Measurements from ENCODE around the gene BRD4. TPM values are rescaled to one million over a fixed set of nuclear protein-coding genes. Genes with fewer than 3 reads are reported as not detected.
"Not testable (repeated sequence)": the region's sequence is repeated elsewhere in the genome, so short reads cannot be mapped to it uniquely, and the experiment has no call there.

BRD4 gene
- total RNA-seq, 1 donor from 2014 or later = 152 TPM

DNA sequence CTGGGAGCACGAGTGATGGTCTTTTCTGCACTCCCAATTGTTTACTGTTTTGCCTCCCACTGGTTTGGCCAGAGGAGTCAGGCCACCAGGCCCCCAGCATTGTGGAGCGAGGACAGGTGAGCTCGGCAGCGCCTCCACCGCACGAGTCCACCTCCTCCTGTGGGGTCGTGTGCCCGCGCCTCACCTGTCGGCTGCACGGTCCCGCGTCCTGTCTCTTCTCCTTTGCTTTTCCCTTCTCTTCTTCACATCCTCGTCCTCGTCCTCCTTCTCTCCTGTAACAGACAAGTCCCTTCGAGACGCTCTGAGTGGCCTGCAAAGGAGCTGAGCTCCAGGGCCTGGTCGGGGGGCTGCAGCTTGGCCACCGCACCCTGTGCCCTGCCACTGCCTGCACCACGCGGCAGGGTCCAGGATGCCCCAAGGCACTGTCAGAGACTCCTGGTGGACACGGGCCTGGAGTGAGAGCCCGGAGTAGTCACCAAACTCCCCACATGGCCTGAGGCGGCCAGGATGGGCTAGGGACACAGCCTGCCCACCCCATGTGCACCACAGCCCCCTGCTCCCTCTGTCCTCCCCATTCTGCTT lies 35.8 kb upstream of the BRD4 start:
- H3K4me1 Mint-ChIP-seq = no peaks in the 10 kb centered on the region
- DNase-seq (ENCODE audit: low read depth, low spot score) = no peak
- peaks cover 14% of the 10 kb centered on the region for H3K36me3 Mint-ChIP-seq (ENCODE audit: low read depth)
- H3K27me3 Mint-ChIP-seq (ENCODE audit: low read depth) = no peaks in the 10 kb centered on the region
- TF ChIP-seq CTCF (conservative IDR thresholded peaks at IDR 0.05) = no peak
- H3K4me3 Mint-ChIP-seq = no peak overlapping the region
- no peaks in the 10 kb centered on the region for H3K9me3 Mint-ChIP-seq
- H3K27ac Mint-ChIP-seq (ENCODE audit: unreplicated experiment) = no peak overlapping the region

- H3K27ac Mint-ChIP-seq (ENCODE audit: unreplicated experiment) = no peak overlapping the region
- no peaks in the 10 kb centered on the region for H3K4me1 Mint-ChIP-seq
- H3K27me3 Mint-ChIP-seq (ENCODE audit: low read depth) = no peaks in the 10 kb centered on the region
- no peak overlapping the region for H3K4me3 Mint-ChIP-seq
- no peaks in the 10 kb centered on the region for H3K9me3 Mint-ChIP-seq
- H3K36me3 Mint-ChIP-seq (ENCODE audit: low read depth) = peaks cover 12% of the 10 kb centered on the region
- DNase-seq (ENCODE audit: low read depth, low spot score) = no peak
- TF ChIP-seq CTCF (conservative IDR thresholded peaks at IDR 0.05) = no peak
Observed at GRCh38 chr19:15367439-15367838, 35.1 kb upstream of the BRD4 start.

DNA sequence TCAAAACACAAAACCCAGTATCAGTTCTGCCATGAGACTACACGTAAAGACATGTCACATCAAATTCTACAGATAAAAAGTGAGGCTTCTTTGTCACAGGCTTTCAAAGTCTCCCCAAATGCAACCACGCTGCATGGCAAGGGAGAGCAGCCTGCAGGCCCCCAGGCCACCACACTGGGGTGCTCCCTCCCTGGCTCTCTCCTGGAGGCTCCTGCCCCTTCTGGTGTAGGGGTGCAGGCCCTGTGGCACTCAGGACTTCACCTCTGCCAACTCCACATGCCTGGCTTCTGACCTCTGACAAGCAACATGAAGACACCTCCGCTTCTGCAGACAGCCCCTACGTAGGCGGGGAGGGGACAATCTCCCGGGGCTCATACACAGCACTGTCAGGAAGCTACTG lies 32.9 kb upstream of the BRD4 start:
- Mint-ChIP-seq H3K9me3 (no peaks in the 10 kb centered on the region), H3K27me3 (ENCODE audit: low read depth) (no peaks in the 10 kb centered on the region), H3K4me3 (no peak overlapping the region), H3K27ac (ENCODE audit: unreplicated experiment) (no peak overlapping the region), H3K36me3 (ENCODE audit: low read depth) (peaks cover 26% of the 10 kb centered on the region), H3K4me1 (no peaks in the 10 kb centered on the region)
- DNase-seq (ENCODE audit: low read depth, low spot score) = no peak
- TF ChIP-seq CTCF (conservative IDR thresholded peaks at IDR 0.05) = no peak

- not testable (repeated sequence) for H3K27ac Mint-ChIP-seq (ENCODE audit: unreplicated experiment); H3K4me1 Mint-ChIP-seq; H3K27me3 Mint-ChIP-seq (ENCODE audit: low read depth); H3K4me3 Mint-ChIP-seq; DNase-seq (ENCODE audit: low read depth, low spot score); H3K9me3 Mint-ChIP-seq
- H3K36me3 Mint-ChIP-seq (ENCODE audit: low read depth) = peaks cover 27% of the 10 kb centered on the region
Observed at GRCh38 chr19:15363791-15364190, 31.5 kb upstream of the BRD4 start.

DNA sequence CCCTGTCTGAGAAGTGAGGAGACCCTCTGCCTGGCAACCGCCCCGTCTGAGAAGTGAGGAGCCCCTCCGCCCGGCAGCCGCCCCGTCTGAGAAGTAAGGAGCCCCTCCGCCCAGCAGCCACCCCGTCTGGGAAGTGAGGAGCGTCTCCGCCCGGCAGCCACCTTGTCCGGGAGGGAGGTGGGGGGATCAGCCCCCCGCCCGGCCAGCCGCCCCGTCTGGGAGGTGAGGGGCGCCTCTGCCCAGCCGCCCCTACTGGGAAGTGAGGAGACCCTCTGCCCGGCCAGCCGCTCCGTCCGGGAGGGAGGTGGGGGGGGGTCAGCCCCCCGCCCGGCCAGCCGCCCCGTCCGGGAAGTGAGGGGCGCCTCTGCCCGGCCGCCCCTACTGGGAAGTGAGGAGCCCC lies 30.7 kb upstream of the BRD4 start:
- peaks cover 31% of the 10 kb centered on the region for H3K36me3 Mint-ChIP-seq (ENCODE audit: low read depth)
- not testable (repeated sequence) for DNase-seq (ENCODE audit: low read depth, low spot score); H3K9me3 Mint-ChIP-seq; H3K27me3 Mint-ChIP-seq (ENCODE audit: low read depth); H3K27ac Mint-ChIP-seq (ENCODE audit: unreplicated experiment); H3K4me1 Mint-ChIP-seq; H3K4me3 Mint-ChIP-seq

DNA sequence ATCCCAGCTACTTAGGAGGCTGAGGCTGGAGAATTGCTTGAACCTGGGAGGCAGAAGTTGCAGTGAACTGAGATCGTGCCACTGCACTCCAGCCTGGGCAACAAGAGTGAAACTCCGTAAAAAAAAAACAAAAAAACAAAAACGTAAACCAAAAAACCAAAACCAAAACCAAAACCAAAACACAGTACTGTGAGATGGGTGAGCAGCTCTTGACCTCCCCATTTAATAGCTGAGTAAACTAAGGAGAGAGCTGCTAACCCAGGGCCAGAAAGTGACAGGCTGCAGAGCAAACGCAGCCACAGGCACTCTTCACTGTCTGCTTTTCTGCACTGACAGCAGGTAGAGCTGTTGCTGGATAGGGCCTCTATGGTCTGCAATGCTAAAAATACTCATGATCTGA lies 27.7 kb upstream of the BRD4 start:
- not testable (repeated sequence) for H3K27ac Mint-ChIP-seq (ENCODE audit: unreplicated experiment); H3K27me3 Mint-ChIP-seq (ENCODE audit: low read depth); H3K9me3 Mint-ChIP-seq; DNase-seq (ENCODE audit: low read depth, low spot score); H3K4me3 Mint-ChIP-seq; H3K4me1 Mint-ChIP-seq
- H3K36me3 Mint-ChIP-seq (ENCODE audit: low read depth) = peaks cover 35% of the 10 kb centered on the region

GRCh38 chr19:15358918-15359317 lies 26.6 kb upstream of the BRD4 start:
- H3K27me3 Mint-ChIP-seq (ENCODE audit: low read depth) = no peaks in the 10 kb centered on the region
- no peak overlapping the region for H3K27ac Mint-ChIP-seq (ENCODE audit: unreplicated experiment)
- no peak overlapping the region for H3K4me3 Mint-ChIP-seq
- no peaks in the 10 kb centered on the region for H3K9me3 Mint-ChIP-seq
- H3K4me1 Mint-ChIP-seq = no peaks in the 10 kb centered on the region
- no peak for DNase-seq (ENCODE audit: low read depth, low spot score)
- TF ChIP-seq CTCF (conservative IDR thresholded peaks at IDR 0.05) = no peak
- H3K36me3 Mint-ChIP-seq (ENCODE audit: low read depth) = peaks cover 37% of the 10 kb centered on the region
